Body of pancreas (tissue), 4 donors: ENCODE measurements around the gene PHF1. TPM values are rescaled to one million over a fixed set of nuclear protein-coding genes. Genes with fewer than 3 reads are reported as not detected.

Experiments
- ATAC-seq: fragments of 150-250 bp; one replicate; pipeline ENCODE4 v1.9.1; 2016
- DNase-seq, 4 donors: peaks; one replicate each; pipeline ENCODE4 v3.0.0-alpha.2; 2019
- H3K27ac ChIP-seq, 4 donors: fragments of 200-600 bp; sonication (generic); 1 replicate in 3 of 4; 2 replicates in 1 of 4; pipeline versions ENCODE4 v1.5.1 to v1.6.1; 2016 to 2019; ENCODE audit warnings: mild to moderate bottlenecking in 1 of 4, mixed read lengths in 1 of 4, moderate library complexity in 1 of 4
- H3K27me3 ChIP-seq, 2 donors: fragments of 200-600 bp; sonication (generic); one replicate each; pipeline ENCODE4 v1.6.0; 2016; ENCODE audit warnings: mild to moderate bottlenecking in 1 of 2
- H3K36me3 ChIP-seq, 2 donors: fragments of 200-600 bp; sonication (generic); replicated peaks in 1 of 2; 2 replicates each; pipeline ENCODE4 v1.5.1; 2016; ENCODE audit warnings: low read depth in 2 of 2; ENCODE audit not compliant: insufficient read depth in 1 of 2
- H3K4me1 ChIP-seq: fragments of 200-600 bp; sonication (generic); one replicate; pipeline ENCODE4 v1.6.0; 2016
- H3K4me3 ChIP-seq, 2 donors: fragments of 200-600 bp; sonication (generic); 1 replicate in 1 of 2; 2 replicates in 1 of 2; pipeline ENCODE4 v1.5.1; 2016 to 2019
- H3K9me3 ChIP-seq, 3 donors: fragments of 200-600 bp; sonication (generic); 1 replicate in 2 of 3; 2 replicates in 1 of 3; pipeline ENCODE4 v1.5.1; 2016
- CTCF ChIP-seq, 7 experiments: fragments of 450-650 bp in 4 of 7; fragments of 200-600 bp in 3 of 7; sonication (generic) in 3 of 7; IDR thresholded peaks; one replicate each; pipeline ENCODE4 v1.5.1; 2016 to 2019; ENCODE audit warnings: antibody characterized with exemption in 7 of 7
- POLR2A ChIP-seq, 3 donors: fragments of 450-650 bp; IDR thresholded peaks; one replicate each; pipeline ENCODE4 v1.6.1; 2016; ENCODE audit warnings: antibody characterized with exemption in 3 of 3, mild to moderate bottlenecking in 2 of 3
- WGBS, 2 donors: methylation state at CpG; one replicate each; pipeline ENCODE4 v1.1.5; 2017; 5-methylcytosine and 5-hydroxymethylcytosine counted together
- intact Hi-C: fragments of 100-400 bp; cut with DNase I; formaldehyde crosslinking; loops from one replicate; pipeline ENCODE4 v1.15.1; 2023
- total RNA-seq, 2 donors: library from RNA; depleted of rRNA; stranded (reverse); fragments of >200 nt; gene quantifications; one replicate each; pipeline ENCODE4 v1.1.0, GENCODE V29; 2016

PHF1 gene
- total RNA-seq, 2 donors from 2014 or later, result 58.3 to 73.9 TPM

GRCh38 chr6:33425668-33426577, 15.1 kb downstream of the PHF1 start:
- intact Hi-C loops, result no loop called here
- no peaks in the 10 kb centered on the region for H3K36me3 ChIP-seq
- ATAC-seq (peak; percentile 76), DNase-seq (peak; percentile 81 to 87 (median 83))
- H3K4me3 ChIP-seq, result peak overlapping the region; percentile 38 to 47
- TF ChIP-seq POLR2A (IDR thresholded peaks at IDR 0.05) (peak in 2 of 3 donors; percentile 57 to 71), CTCF (IDR thresholded peaks at IDR 0.05) (peak; percentile 36 to 58 (median 54))
- no peaks in the 10 kb centered on the region for H3K9me3 ChIP-seq
- peaks cover 28% of the 10 kb centered on the region for H3K4me1 ChIP-seq
- peak overlapping the region; percentile 82 to 92 (median 88) for H3K27ac ChIP-seq
- 1% methylated on average over 24 to 33 of the region's 43 CpGs for WGBS, 2 donors
- H3K27me3 ChIP-seq, result no peaks in the 10 kb centered on the region

GRCh38 chr6:33426590-33427511, 16.0 kb downstream of the PHF1 start:
- H3K9me3 ChIP-seq, result no peaks in the 10 kb centered on the region
- peak overlapping the region; percentile 21 to 92 (median 85) for H3K27ac ChIP-seq
- 4 to 11% methylated on average over 12 of the region's 12 CpGs for WGBS, 2 donors
- H3K4me1 ChIP-seq, result peaks cover 28% of the 10 kb centered on the region
- H3K27me3 ChIP-seq, result no peaks in the 10 kb centered on the region
- DNase-seq (no peak), ATAC-seq (no peak)
- no peaks in the 10 kb centered on the region for H3K36me3 ChIP-seq
- no peak overlapping the region for H3K4me3 ChIP-seq
- intact Hi-C loops, result no loop called here
- TF ChIP-seq POLR2A (IDR thresholded peaks at IDR 0.05), result no peak
- TF ChIP-seq CTCF (IDR thresholded peaks at IDR 0.05), result no peak

- no peaks in the 10 kb centered on the region for H3K9me3 ChIP-seq
- H3K4me1 ChIP-seq, result peaks cover 28% of the 10 kb centered on the region
- ATAC-seq (peak; percentile 23), DNase-seq (peak; percentile 59 to 76 (median 64))
- no peaks in the 10 kb centered on the region for H3K36me3 ChIP-seq
- intact Hi-C loops, result no loop called here
- H3K4me3 ChIP-seq, result peak overlapping the region in 1 of 2 donors; percentile 18
- no peaks in the 10 kb centered on the region for H3K27me3 ChIP-seq
- H3K27ac ChIP-seq, result peak overlapping the region in 3 of 4 donors; percentile 21 to 92 (median 54)
- TF ChIP-seq CTCF (IDR thresholded peaks at IDR 0.05) (no peak), POLR2A (IDR thresholded peaks at IDR 0.05) (no peak)
- 0 to 1% methylated on average over 3 to 28 of the region's 79 CpGs for WGBS, 2 donors
Observed at GRCh38 chr6:33427585-33428223, 16.9 kb downstream of the PHF1 start.

GRCh38 chr6:33428224-33428965, 17.6 kb downstream of the PHF1 start:
- H3K27ac ChIP-seq, result peak overlapping the region in 2 of 4 donors; percentile 37 to 49
- peaks cover 28% of the 10 kb centered on the region for H3K4me1 ChIP-seq
- no peaks in the 10 kb centered on the region for H3K36me3 ChIP-seq
- WGBS, 2 donors, result 5 to 15% methylated on average over 12 to 16 of the region's 33 CpGs
- H3K4me3 ChIP-seq, result no peak overlapping the region
- no peaks in the 10 kb centered on the region for H3K27me3 ChIP-seq
- peak in 6 of 7 experiments; percentile 11 to 50 (median 34) for TF ChIP-seq CTCF (IDR thresholded peaks at IDR 0.05)
- no peak for TF ChIP-seq POLR2A (IDR thresholded peaks at IDR 0.05)
- intact Hi-C loops, result no loop called here
- no peaks in the 10 kb centered on the region for H3K9me3 ChIP-seq
- ATAC-seq (peak; percentile 8), DNase-seq (peak; percentile 23 to 35 (median 32))
